Left kidney (tissue), 2 donors: ENCODE measurements around the gene INPP5J. TPM values are rescaled to one million over a fixed set of nuclear protein-coding genes. Genes with fewer than 3 reads are reported as not detected.

Experiments used
- DNase-seq: peaks from one replicate; pipeline ENCODE4 v3.0.0-alpha.2; 2013
- polyA plus RNA-seq: library from polyadenylated mRNA; unstranded; fragments of 120-200 nt; gene quantifications from one replicate; pipeline ENCODE4 v1.2.1, GENCODE V29; 2013; ENCODE audit not compliant: insufficient read length

The INPP5J gene
- polyA plus RNA-seq, 1 donor = 4.9 TPM

DNA sequence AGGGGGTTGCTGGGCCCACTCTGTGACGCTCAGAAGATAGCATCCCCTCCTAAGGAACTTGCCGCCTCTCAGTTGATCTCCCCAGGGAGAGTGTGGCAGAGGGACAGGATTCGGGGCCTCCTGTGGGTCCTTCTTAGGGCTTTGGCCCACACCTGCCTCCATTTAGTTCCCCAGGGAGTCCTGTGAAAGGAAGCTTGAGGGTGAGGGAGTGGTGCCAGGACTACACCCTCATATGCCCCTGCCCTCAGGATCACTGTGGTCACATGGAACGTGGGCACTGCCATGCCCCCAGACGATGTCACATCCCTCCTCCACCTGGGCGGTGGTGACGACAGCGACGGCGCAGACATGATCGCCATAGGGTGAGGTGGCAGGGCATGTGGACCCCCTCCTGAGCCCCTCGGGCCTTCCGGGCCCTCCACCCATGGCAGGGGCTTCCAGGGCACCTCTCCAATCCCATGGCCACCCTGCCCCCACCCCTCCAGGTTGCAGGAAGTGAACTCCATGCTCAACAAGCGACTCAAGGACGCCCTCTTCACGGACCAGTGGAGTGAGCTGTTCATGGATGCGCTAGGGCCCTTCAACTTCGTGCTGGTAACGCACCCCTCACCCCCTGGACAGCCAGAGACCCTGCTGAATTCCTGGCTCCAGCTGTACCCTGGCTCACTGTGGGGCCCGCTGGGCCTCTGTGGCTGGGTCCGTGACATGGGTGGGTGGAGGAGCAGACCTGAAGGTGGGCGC, 3.5 kb downstream of the INPP5J start:
- no peak for DNase-seq

DNA sequence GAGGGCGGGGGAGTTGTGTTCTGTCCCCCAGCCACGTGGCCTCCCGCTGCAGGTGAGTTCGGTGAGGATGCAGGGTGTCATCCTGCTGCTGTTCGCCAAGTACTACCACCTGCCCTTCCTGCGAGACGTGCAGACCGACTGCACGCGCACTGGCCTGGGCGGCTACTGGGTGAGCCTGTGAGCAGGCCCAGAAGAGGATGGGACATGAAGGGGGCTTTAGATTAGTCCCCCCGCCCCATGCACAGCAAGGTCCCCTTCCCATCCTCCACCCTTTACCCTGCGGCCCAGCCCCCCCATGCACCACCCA, 4.1 kb downstream of the INPP5J start:
- DNase-seq = no peak

DNA sequence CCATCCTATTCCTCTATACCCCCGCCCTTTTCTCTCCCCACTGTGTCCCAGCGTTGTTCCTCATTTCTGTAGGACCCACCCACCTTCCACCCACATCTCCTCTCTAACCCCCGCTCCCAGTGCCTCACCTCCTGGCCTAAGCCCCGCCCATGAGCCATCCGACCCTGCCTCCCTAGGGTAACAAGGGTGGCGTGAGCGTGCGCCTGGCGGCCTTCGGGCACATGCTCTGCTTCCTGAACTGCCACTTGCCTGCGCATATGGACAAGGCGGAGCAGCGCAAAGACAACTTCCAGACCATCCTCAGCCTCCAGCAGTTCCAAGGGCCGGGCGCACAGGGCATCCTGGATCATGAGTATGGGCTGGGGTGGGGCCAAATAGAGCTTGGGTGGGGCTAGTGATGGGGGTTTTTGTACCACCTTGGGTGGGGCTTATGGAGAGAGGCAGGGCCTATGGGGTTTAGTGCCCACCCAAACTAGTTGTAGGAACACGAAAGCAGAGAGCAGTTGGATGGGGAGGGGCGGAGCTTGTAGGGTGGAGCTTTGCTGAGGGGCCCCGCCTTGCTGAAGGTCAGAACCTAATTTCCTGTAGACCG, 4.5 kb downstream of the INPP5J start:
- DNase-seq = no peak

DNA sequence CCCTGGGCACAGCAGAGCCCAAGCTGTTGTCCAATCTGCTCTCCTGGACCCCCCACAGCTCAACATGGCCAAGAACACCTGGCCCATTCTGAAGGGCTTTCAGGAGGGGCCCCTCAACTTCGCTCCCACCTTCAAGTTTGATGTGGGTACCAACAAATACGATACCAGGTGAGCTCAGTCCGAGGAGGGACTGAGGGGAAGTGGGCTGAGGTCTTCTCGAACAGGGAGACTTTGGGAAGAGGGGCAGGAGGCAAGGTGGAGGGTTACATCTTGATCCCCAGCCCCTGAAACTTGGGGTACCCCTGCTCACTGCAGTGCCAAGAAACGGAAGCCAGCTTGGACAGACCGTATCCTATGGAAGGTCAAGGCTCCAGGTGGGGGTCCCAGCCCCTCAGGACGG, 5.4 kb downstream of the INPP5J start:
- no peak for DNase-seq

DNA sequence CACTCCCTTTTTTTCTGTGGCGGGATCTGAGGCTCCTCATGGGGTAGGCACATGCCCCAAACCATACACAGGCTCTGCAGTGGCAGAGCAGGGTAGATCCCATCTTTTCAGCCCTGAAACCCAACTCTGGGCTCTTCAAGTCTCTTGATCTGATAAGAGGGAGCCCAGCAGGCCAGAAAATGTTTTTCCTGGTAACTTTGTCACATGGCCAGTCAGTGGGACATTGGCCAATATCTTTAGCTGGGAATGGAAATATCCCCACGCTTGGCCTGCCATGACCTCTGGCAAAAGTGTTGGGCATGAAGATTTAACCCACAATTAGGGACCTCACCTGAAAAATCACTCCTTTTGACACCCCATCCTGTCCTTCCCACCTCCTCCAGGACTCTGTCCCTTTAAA, 8.1 kb downstream of the INPP5J start:
- no peak for DNase-seq

DNA sequence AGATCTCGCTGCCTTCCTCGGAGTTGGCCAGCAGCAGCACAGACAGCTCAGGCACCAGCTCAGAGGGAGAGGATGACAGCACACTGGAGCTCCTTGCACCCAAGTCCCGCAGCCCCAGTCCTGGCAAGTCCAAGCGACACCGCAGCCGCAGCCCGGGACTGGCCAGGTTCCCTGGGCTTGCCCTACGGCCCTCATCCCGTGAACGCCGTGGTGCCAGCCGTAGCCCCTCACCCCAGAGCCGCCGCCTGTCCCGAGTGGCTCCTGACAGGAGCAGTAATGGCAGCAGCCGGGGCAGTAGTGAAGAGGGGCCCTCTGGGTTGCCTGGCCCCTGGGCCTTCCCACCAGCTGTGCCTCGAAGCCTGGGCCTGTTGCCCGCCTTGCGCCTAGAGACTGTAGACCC, 11.1 kb downstream of the INPP5J start:
- no peak for DNase-seq

DNA sequence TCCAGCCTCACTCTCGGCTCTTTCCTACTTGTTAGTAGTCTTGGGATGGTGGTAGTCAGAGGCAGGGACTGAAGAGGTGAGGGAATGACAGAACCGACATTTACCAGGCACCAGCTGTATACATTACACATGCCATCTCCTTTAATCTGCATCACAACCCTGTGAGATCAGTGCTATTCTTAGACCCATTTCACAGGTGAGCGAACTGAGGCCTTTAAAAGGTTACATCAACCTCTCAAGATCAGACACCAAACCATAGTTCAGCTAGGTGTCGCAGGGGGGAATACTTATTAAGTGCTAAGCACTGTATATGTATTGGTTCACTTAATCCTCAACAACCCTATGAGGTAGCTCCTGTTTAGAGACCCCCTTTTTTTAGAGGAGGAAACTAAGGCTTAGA, 11.9 kb downstream of the INPP5J start:
- DNase-seq = no peak

DNA sequence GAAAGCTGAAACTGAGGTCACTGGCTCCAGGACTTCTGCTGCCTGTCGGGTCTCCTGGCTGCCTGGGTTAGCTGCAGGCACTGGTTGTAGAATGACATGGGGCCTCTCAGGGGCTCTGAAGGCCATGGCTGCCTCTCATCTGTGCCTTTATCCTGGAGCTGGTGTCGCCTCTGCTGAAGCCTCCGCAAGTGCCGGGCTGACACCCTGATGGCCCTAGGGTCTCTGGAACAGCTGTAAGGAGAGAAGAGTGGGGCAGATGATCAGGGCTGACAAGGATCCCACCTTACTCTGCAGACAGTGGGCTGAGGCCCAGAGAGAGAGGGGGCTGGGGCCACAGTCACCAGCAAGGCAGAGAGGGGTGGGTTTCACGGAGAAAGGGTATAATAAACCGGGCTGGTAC, 12.9 kb downstream of the INPP5J start:
- no peak for DNase-seq

DNA sequence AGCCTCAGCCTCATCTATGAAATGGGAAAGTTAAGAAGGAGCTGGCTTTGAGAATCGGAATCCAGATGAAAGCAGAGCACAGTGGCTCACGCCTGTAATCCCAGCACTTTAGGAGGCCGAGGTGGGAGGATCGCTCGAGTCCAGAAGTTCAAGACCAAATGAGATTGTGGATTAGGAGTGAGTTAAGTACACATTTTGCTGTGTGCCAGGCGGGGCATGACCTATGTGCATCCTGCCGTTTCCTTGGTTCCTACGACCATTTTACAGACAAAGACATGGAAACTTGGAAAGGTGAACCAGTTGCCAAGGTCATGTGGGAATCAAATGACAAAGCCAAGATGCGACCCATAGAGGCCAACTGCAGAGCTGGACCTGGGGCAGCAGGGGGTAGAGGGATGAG, 13.4 kb downstream of the INPP5J start:
- no peak for DNase-seq

DNA sequence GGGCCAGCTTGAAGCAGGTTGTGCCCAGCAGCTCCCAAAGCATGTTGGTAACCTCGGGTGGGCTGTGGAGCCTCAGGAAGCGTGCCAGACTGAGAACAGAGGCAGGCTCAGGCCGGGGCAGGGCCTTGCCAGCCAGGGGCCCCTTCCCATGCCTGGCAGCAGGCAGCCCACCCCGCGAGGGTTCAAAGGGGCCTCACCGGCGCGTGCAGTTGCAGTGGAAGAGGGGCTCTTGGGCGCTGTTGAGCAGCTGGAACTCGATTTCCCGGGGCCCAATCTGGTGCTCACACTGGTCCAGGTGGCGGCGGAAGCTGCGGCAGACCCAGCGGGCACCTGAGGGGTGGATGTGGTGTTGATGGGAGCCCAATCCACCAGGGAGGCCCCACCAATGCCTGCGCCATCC, 13.9 kb downstream of the INPP5J start:
- no peak for DNase-seq

DNA sequence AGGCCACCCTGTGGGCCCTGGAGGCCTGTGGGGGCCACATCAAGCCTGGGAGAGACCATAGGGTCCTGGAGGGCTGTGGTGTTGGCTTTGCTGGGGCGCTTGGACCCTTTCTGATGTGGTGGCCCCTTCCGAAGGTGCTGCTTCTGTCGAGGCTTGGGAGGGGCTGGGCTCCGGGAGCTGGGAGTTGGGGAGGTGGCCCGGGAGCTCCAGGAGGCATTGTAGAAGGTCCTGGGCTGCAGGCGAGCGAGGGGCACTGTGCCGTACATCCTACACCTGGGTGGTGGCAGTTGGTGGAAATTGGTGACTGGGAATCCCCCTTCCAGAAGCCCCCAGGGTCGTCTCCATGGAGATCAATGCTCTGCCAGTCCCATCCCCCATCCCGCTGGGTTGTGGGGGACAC, 15.0 kb downstream of the INPP5J start:
- no peak for DNase-seq

DNA sequence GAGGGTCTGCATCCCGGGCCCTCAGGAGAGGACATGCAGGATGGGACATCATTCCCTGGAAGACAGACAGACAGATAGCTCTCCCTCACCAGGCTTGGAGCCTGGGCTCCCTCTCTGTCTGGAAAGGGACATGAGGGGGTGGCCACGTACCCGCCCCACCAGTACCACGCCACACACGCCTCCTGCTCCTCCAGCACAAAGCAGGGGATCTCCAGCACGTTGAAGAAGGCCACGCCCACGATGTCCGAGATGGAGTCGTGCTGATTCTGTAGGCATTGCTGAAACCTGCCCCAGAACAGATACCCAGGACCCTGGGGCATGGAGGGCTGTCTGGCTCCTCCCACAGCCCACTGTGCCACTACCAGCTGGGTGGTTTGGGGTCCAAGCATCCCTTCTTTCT, 15.4 kb downstream of the INPP5J start:
- DNase-seq = no peak

DNA sequence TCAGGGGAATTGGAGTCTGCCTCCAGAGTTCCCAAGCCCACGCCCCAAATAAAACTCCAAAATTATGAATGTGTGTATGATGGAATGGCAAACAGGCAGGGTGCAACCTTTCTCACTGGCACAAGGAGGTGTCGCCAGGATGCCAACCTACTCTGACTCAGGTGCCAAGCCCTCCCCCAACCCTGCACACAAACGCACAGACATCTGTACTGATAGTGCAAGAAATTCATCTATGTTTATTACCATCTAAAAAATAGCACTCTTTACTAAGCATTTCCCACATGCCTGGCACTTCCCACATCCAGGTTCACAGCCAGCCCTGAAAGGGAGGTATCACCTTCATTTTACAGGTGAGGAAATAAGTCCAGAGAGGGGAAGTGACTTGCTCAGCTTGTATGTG, 16.3 kb downstream of the INPP5J start:
- DNase-seq = no peak

DNA sequence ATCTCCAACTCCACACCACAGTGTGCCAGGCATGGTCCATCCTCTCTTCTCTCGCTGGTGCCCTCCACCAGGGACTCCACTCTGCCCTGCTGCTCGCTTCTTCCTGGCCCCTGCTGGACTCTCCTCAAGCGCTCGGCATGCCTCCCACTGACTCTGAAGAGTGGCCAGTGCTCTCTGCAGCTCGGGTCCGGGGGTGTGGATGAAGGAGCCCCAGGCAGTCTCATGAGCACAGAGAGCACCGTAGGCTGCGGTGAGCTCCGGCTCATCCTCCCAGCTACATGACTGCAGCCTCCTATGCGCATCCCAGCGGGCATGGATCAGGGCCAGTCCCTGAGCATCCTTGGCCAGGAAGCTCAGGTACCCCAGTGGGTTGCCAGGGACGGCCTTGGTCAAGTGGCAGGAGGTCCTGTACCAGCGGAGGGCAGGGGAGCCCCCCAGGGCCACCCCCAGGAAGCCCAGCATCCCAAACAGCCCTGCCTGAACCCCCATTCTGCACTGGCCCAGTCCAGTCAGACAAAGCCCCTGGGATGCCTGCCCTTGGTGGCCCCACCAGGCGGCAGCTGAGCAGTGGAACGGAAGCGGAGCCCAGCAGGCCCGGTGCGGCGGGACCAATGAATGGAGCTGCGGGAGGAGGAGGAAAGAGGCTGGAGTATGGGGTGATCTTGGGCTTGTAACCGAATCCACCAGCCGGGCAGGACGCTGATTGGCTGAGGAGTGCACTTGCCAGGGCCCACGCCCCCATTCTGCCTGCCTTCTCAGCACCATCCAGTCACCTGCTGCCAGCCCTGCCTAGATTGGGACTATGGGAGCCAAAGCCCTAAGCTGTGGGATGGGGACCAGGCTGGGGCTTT, 17.3 kb downstream of the INPP5J start, which contains the start of gene PLA2G3:
Gene PLA2G3, minus strand, starts transcription at position 643 of the 851 bp plus-strand sequence. Its CDS starts 154 bp downstream, at position 489.
- DNase-seq = peak; percentile 46

DNA sequence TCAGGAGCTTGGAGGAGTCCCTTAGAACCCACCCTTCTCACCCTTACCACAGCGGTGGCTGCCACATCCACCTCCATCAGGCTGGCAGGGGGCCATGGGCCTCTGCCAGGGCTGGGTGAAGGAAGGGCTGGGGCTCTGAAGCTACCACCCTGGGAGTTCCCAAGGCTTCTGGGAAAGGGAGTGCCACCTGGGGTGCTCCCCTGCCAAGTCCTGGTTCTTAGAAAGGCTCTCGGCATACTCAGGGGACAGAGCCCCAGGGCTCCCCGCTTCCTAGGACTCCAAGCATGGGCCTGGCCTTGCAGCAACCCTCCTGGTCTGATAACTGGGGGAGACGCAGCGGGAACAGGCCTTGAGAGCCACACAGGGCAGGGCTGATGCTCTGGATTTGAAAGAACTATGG, 18.0 kb downstream of the INPP5J start:
- no peak for DNase-seq

DNA sequence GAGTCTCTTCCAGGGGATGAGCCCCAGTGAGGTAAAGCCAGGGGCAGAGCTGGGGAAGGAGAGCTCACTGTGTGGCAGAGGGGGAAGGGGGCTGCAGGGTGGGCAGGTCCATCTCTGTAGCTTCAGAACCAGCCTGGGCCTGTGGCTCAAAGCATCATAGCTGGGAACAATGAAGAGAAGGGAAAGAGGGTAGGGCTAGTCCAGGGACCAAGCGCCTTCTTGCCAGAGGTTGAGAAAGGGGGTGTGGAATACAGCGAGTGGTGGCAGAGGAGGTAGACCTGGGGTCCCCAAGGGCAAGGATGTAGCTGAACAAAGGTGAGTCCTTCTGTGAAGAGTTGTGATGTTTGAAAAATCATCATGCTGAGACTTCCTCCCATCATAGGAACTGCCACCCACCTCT, 18.8 kb downstream of the INPP5J start:
- no peak for DNase-seq

DNA sequence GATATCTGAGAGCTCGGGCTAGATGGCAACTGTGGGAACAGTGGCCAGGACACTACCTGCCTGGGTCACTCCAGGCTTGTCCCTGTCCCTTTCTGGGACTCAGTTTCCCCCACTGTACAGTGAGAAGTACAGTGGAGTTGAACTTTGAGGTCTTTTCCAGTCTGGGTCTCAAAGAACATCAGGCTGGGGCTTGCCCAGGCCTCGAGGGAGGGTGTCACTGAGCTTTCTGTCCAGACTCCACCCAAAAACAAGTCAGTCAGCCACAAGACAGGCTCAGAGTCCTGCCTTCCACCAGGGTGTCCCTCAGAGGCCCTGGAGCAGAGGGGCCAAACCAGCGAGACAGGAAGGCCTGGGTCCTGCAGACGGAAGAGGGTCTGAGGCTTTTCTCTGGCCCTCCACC, 19.5 kb downstream of the INPP5J start:
- DNase-seq = no peak

DNA sequence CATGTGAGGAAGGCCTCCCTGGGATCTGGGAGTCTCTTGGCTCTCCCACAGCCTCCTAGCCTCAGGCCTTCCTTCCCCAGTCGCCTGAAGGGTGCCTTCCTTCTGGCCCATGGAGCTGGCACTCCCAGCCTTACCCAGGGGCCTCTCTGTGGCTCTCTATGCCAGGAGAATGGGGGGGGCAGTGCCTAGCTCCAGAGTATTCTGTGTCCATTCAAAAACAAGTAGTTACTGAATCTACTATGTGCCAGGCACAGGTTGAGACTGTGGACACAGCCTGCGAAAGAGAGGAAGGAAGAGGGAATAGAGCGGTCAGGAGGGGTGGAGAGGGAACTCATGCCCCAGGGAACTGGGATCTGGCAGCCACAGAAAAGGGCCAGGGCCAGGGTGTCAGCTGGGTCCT, 20.3 kb downstream of the INPP5J start:
- DNase-seq = no peak

DNA sequence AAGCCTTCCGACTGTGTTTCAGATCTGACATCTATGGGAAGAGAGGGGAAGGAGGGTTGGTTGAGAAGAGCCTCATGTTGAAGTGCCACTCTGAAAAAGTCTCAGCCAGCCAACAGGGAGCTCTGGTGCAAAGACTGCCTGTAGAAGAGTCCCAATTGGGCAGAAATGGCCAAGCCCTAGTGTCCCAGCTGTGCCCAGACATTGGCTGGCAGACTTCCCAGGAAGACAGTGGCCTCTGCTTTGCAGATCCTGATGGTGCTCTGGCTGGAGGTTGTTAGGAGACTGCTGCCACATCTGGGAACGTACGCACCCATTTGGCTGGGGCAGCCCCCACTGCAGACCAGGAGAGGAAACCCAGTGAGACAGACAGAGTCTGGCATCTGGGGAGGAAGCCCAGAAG, 20.8 kb downstream of the INPP5J start:
- no peak for DNase-seq

DNA sequence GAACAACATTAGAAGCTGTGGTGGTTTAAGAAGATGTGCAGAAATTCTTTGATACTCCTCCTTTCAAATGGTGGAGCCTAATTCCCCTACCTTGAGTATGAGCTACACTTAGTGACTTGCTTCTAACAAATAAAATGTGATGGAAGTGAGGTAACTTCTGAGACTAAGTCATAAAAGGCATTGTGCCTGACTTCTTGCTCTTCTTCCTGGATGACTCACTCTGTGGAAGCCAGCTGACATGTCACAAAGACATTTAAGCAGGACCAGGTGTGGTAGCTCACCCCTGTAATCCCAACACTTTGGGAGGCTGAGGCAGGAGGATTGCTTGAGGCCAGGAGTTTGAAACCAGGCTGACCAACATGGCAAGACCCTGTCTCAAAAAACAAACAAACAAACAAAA, 21.5 kb downstream of the INPP5J start:
- no peak for DNase-seq

DNA sequence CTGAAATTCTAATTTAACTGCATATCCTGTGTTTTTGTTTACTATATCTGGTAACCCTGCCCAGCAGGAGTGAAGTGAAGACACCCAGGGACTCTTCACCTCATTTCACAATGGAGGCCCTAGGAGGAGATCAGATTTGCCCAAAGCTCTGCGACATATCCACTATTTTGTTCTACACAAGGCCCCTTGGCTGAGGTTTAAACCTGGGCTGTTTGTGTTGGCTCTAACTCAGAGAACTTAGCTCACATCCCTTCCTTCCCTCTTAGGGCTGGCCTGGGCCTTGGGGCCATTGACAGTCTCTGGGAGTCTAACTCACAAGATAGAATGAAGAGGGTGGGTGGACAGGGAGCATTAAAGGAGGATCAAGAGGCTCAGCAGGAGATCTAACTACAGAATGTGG, 25.7 kb downstream of the INPP5J start:
- DNase-seq = no peak

DNA sequence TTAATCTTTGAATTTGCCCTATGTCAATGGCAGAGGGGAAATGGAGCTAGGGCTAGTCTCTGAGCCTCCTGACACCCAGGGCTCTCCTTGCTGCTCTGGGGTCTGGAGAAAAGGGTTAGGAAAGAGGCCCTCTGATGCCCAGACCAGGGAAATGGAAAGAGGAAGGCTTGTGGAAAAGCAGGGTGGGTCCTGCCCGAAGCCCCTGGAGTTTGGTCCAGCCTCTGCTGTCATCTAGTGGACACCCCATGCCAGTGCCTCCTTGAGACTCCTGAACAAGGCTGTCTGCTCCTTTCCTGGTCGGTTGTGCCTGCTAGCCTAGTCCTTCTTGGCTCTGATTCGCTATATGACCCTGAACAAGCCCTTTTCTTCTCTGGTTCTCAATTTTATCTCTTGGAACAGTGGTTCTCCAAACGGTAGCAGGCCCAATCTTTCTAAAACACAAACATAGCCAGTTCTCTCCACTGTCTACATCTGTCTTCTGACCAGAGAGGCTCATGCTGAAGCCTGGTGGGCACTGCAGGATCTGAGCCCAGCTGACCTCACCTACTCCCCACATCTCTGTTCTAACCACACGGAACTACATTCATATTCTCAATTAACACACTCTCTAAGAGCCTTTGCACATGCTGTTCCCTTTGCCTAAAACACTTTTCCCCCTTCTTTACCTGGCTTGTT, 26.3 kb downstream of the INPP5J start:
- DNase-seq = peak; percentile 53

DNA sequence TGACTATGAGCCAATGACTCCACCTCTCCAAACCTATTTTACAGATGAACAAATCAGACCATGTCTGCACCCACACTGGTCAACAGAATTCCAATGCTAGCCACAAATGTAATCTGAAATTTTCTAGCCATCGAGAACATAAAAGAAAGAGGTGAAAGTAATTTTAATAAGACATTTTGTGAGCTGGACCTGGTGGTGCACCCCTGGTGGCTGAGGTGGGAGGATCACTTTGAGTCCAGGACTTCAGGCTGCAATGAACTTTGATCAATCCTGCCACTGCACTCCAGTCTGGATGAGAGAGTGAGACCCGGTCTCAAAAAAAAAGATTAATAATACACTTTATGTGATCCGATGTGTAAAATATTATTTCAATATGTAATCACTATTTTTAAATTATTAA, 27.8 kb downstream of the INPP5J start:
- no peak for DNase-seq
